Effector memory CD8-positive, alpha-beta T cell (primary cell): ENCODE data around the gene STBD1.
"Not testable (repeated sequence)": the region's sequence is repeated elsewhere in the genome, so short reads cannot be mapped to it uniquely, and the experiment has no call there.

Experiments used
- ATAC-seq: fragments of 150-1000 bp; cut with Tn5 transposase; replicated peaks from 2 replicates; pipeline ENCODE4 v1.10.0; 2021; ENCODE audit warnings: mild to moderate bottlenecking, moderate library complexity
- DNase-seq, 3 experiments: peaks; one replicate each; pipeline ENCODE4 v3.0.0; 2021
- H3K27ac Mint-ChIP-seq, 2 donors: one replicate each; pipeline ENCODE4 v1.8.0; 2022; ENCODE audit warnings: mild to moderate bottlenecking in 2 of 2, mixed read lengths in 2 of 2, moderate library complexity in 2 of 2
- H3K27me3 Mint-ChIP-seq, 2 donors: one replicate each; pipeline ENCODE4 v1.8.0; 2022; ENCODE audit warnings: mixed read lengths in 2 of 2
- H3K36me3 Mint-ChIP-seq: one replicate; pipeline ENCODE4 v1.8.0; 2022; ENCODE audit warnings: mild to moderate bottlenecking, moderate library complexity, mixed read lengths; ENCODE audit not compliant: insufficient read depth
- H3K4me1 Mint-ChIP-seq, 2 donors: one replicate each; pipeline ENCODE4 v1.8.0; 2022; ENCODE audit warnings: low read depth in 2 of 2, mixed read lengths in 2 of 2
- H3K4me3 Mint-ChIP-seq, 2 donors: one replicate each; pipeline ENCODE4 v1.8.0; 2022; ENCODE audit warnings: mild to moderate bottlenecking in 2 of 2, mixed read lengths in 2 of 2, moderate library complexity in 2 of 2
- H3K9me3 Mint-ChIP-seq, 2 donors: one replicate each; pipeline ENCODE4 v1.8.0; 2022; ENCODE audit warnings: mixed read lengths in 2 of 2

STBD1 gene

DNA sequence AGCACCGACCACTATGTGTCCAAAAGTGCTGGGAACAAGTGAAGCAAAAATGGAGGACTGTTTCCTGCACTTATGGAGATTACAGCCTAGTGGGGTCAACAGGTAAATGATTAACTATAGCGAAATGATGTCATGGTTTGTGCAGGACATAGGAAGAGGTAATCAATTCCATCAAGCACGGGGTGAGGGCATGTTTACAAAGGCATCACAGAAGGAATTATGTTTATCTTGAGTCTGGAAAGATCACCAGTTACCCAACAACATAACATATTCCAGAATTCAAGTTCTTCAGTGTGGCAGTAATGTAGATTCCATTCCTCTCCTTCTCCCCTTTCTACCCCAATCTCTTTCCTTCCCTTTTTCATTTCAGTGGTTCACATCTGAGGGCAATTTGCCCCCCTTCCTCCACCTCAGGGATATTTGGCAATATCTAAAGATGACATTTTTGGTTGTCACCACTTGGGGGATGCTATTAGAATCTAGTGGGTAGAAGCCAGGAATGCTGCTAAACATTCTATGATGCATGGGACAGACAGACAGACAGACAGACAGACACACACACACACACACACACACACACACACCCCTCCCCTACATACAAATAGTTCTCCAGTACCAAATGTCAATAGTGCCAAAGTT lies 30.9 kb upstream of the STBD1 start:
- H3K27ac Mint-ChIP-seq, result no peak overlapping the region
- H3K4me3 Mint-ChIP-seq, result no peak overlapping the region
- ATAC-seq (no peak), DNase-seq (no peak)
- peaks cover 42 to 44% of the 10 kb centered on the region in 2 donors for H3K27me3 Mint-ChIP-seq
- peaks cover 5 to 12% of the 10 kb centered on the region in 2 donors for H3K4me1 Mint-ChIP-seq
- H3K9me3 Mint-ChIP-seq, result no peaks in the 10 kb centered on the region
- no peaks in the 10 kb centered on the region for H3K36me3 Mint-ChIP-seq

DNA sequence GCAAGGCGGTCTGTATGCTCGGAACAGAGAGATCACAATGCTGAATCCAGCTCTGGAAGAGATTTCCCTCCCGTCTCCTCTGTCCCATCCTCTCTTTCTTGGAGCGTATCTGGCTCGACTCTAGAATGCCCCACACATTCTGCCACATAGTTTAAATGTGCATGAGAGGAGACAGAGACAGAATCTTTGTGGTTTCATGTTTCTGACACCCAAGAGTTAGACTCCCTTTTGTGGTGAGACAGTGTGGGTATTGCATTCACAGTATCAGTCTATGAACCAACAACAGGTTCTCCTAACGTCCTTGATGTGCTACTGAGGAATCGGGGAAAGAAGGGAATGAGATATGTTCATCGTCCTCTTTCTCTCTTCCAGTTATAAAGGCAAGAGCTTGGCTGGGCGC lies 29.7 kb upstream of the STBD1 start:
- DNase-seq (no peak), ATAC-seq (peak; percentile 80)
- Mint-ChIP-seq H3K27ac (no peak overlapping the region), H3K9me3 (no peaks in the 10 kb centered on the region), H3K27me3 (peaks cover 33 to 34% of the 10 kb centered on the region in 2 donors), H3K36me3 (no peaks in the 10 kb centered on the region), H3K4me1 (peaks cover 5 to 12% of the 10 kb centered on the region in 2 donors), H3K4me3 (peak overlapping the region; percentile 3 to 24)

DNA sequence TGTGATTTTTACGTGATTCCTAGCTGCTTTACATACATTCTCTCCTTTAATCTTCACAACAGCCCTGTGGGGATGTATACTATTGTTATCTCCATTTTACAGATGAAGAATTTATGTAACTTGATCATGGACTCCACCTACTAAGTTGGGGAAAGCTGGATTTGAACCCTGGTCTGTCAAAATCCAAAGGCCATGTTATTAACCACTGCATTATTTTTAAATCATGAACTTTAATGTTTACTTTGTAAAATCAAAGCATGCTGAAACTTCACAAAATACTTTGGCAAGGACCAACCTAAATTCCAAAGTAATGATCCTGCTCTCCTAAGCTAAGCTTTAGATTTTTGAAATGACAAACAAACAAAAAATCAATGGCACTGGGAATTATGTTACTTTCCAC lies 28.9 kb upstream of the STBD1 start:
- peaks cover 33 to 34% of the 10 kb centered on the region in 2 donors for H3K27me3 Mint-ChIP-seq
- DNase-seq (no peak), ATAC-seq (no peak)
- H3K27ac Mint-ChIP-seq, result no peak overlapping the region
- no peak overlapping the region for H3K4me3 Mint-ChIP-seq
- no peaks in the 10 kb centered on the region for H3K36me3 Mint-ChIP-seq
- H3K9me3 Mint-ChIP-seq, result no peaks in the 10 kb centered on the region
- H3K4me1 Mint-ChIP-seq, result peaks cover 5 to 12% of the 10 kb centered on the region in 2 donors

DNA sequence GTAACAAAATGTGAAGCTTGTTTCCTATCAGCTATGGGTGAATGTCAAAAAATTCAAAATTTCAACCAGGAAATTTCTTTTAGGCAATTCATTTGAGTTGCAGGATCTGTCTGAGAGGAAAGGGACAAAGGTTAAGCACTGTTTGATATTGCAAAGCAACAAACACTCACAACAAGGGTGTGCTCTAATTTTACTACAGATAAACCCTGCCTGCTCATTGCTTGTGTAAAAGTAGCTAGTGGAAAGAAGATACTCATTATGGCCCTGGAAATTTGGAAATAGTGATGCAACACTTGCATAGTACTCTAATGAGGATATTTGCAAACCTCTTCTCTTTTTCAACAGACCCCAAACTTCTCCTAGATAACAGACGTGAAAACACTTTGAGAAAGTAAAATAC lies 27.9 kb upstream of the STBD1 start:
- Mint-ChIP-seq H3K9me3 (no peaks in the 10 kb centered on the region), H3K36me3 (no peaks in the 10 kb centered on the region), H3K27ac (no peak overlapping the region)

DNA sequence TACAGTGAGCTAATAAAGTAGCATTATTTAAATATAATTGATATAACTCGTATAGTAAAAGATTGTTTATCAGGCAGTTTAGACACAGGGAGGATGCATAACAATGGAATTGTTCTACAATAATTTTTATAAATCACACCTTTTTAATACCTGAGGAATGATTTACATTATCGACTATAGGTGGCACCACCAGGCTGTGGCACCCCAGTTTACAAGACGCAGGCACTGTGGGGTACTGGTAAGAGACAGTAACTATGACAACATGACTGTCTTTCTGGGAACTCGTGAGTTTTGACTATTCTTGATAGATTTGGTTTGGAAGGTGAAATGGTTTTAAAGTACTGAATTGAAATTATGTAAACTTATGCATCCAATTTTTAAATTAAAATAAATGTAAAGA lies 27.1 kb upstream of the STBD1 start:
- no peak overlapping the region for H3K27ac Mint-ChIP-seq
- ATAC-seq (peak; percentile 27), DNase-seq (peak in 1 of 3 experiments; percentile 7)
- no peak overlapping the region for H3K4me3 Mint-ChIP-seq
- H3K27me3 Mint-ChIP-seq, result peaks cover 23 to 25% of the 10 kb centered on the region in 2 donors
- no peaks in the 10 kb centered on the region for H3K9me3 Mint-ChIP-seq
- H3K4me1 Mint-ChIP-seq, result peaks cover 5 to 12% of the 10 kb centered on the region in 2 donors
- H3K36me3 Mint-ChIP-seq, result no peaks in the 10 kb centered on the region

More for the DNA sequence above, 27.9 kb upstream of the STBD1 start:
- DNase-seq (no peak), ATAC-seq (no peak)
- Mint-ChIP-seq H3K4me1 (peaks cover 5 to 12% of the 10 kb centered on the region in 2 donors), H3K4me3 (no peak overlapping the region), H3K27me3 (peaks cover 25 to 32% of the 10 kb centered on the region in 2 donors)

DNA sequence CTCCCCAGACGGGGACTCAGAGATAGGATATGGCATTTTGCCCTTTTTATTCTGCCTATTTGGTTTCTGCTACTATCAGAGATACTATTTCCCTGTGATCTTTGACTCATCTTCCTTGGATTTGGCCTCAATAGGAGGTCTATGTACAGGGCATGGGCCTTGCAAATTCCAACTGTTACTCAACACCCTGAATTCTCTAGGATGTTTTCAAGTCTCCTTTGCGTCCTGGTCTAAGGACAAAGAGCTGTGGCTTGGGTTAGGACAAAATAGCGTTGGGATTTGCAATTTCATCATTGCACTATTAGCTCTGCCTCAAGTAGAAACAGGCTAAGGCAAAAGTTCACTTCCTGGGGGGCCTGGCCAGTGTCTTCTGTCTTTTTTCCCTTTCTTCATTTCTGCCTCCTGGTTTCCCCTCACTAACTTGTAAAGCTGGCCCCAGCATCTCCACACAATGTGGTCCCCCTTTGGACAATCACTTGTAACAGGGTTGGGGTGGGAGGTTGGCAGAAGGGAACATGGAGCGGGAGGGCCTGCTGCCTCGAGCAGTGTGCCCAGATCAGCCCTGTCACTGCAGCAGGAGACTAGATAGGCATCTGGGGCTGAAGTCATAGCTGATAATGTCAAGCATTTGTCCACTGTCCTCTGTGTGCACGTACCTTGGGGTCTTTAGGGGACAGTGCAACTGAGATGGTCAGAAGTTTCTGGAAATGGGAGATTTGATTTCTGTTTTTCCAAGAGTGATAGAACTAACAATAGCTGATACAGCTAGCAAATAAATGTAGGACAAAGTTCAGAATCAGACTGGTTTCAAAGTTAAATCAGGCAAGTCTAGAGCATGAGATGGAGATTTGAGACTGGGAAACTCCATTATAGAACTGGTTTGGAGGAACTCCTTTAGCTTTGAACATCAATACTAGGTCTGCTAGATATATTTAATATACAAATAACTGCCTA lies 25.8 kb upstream of the STBD1 start:
- H3K27ac Mint-ChIP-seq, result no peak overlapping the region
- DNase-seq (no peak), ATAC-seq (no peak)
- no peak overlapping the region for H3K4me3 Mint-ChIP-seq
- no peaks in the 10 kb centered on the region for H3K36me3 Mint-ChIP-seq
- no peaks in the 10 kb centered on the region for H3K9me3 Mint-ChIP-seq
- peaks cover 11 to 13% of the 10 kb centered on the region in 2 donors for H3K27me3 Mint-ChIP-seq
- peaks cover 5 to 12% of the 10 kb centered on the region in 2 donors for H3K4me1 Mint-ChIP-seq

DNA sequence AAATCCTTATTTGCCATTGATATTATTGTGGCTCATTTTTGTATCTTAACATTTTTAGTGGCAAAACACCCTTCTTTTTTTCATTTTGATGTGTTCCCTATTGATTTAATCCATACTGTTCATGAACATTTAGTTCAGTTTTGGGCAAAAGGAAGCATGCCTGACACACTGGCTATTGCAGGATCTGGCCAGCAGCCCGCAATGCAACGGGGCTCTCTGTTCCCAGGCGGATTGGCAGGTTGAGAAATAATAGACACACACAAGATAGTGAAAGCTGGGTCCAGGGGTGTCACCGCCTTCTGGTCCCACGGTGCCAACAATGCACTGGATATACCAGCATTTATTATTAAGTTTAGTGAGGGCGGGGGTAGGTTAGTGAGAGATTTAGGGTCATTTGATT lies 24.9 kb upstream of the STBD1 start:
- H3K4me1 Mint-ChIP-seq, H3K27me3 Mint-ChIP-seq, ATAC-seq, DNase-seq, H3K36me3 Mint-ChIP-seq, H3K9me3 Mint-ChIP-seq, H3K27ac Mint-ChIP-seq, H3K4me3 Mint-ChIP-seq: not testable (repeated sequence)

DNA sequence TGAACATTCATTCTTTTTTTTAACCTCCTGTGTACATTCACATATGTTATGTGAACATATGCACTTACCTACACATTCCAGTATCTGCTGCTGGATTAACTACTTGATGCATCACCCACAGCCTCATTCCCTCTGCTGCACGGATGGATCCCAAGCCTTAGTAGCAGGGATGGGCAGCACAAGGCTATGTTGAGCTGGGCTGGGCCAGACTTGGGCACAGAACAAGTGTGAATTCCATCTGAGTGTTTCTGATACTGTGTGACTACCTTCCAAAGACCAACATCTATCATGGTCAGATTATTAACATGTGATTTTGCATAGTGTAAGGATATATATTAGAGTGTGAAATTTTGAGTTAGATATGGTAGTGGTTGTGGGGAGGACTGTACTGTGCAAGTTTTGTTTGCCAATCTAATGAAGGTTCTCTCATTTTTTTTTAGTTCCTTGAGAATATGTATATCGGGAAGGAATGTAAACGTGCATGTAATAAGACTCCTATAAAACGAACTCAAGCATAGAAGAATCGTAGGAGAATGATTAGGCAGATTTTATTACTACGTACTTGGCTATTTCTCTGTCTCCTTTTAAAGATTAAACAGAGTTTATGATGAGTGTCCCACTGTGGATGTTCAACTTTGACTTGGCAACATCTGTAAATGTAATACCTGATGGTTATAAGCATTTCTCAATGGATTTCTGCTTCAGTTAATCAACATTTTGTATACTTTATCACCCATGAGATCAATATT lies 23.4 kb upstream of the STBD1 start:
- no peaks in the 10 kb centered on the region for H3K36me3 Mint-ChIP-seq
- no peak for ATAC-seq
- no peaks in the 10 kb centered on the region for H3K9me3 Mint-ChIP-seq

DNA sequence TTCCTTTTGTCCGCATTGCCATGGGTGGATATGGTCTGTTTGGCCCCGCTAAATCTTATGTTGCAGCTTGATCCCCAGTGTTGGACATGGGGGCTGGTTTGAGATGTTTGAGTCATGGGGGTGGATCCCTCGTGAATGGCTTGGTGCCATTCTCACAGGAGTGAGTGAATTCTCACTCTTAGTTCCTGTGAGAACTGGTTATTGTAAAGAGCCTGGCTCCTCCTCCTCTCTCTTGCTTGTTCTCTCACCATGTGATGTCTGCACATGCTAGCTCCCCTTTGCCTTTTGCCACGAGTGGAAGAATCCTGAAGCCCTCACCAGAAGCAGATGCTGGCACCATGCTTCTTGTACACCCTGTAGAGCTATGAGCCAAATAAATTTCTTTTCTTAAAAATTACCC lies 22.6 kb upstream of the STBD1 start:
- peak overlapping the region in 1 of 2 donors; percentile 29 for H3K27ac Mint-ChIP-seq
- DNase-seq (no peak), ATAC-seq (no peak)
- peaks cover 0 to 4% of the 10 kb centered on the region in 2 donors for H3K4me1 Mint-ChIP-seq
- no peaks in the 10 kb centered on the region for H3K9me3 Mint-ChIP-seq
- H3K27me3 Mint-ChIP-seq, result peaks cover 1 to 4% of the 10 kb centered on the region in 2 donors
- no peak overlapping the region for H3K4me3 Mint-ChIP-seq
- no peaks in the 10 kb centered on the region for H3K36me3 Mint-ChIP-seq

More for the DNA sequence above, 23.4 kb upstream of the STBD1 start:
- Mint-ChIP-seq H3K27me3 (no peaks in the 10 kb centered on the region), H3K4me1 (peaks cover 0 to 4% of the 10 kb centered on the region in 2 donors), H3K4me3 (no peak overlapping the region), H3K27ac (no peak overlapping the region)
- no peak for DNase-seq

DNA sequence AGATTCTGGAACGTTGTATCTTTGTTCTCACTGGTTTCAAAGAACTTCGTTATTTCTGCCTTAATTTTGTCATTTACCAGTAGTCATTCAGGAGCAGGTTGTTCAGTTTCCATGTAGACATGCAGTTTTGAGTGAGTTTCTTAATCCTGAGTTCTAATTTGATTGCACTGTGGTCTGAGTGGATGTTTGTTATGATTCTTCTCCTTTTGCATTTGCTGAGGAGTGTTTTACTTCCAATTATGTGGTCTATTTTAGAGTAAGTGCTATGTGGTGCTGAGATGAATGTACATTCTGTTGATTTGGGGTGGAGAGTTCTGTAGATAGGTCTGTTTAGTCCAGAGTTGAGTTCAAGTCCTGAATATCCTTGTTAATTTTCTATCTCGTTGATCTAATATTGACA lies 18.7 kb upstream of the STBD1 start:
- H3K4me3 Mint-ChIP-seq, H3K36me3 Mint-ChIP-seq, H3K4me1 Mint-ChIP-seq, H3K27ac Mint-ChIP-seq, DNase-seq, H3K9me3 Mint-ChIP-seq, ATAC-seq: not testable (repeated sequence)
- H3K27me3 Mint-ChIP-seq, result peaks cover 4 to 23% of the 10 kb centered on the region in 2 donors

DNA sequence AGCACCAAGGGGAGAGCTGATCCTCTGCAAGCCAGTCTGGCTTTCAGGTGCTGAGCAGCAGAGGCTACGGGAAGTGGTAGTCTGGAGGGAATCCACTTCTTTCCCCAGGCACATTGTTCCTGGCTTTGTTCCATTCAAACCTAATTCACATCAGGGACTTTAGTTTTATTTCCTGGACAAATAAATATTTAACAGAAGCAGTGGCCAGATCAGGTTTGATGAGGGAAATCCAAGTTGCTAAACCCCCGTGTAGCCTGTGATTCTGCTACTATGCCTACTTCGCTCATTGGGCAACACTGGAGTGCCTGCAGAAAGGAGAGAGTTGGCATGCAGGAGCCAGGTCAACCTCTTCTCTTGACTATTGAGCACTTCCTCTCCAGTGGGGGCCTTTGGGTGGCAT lies 13.8 kb upstream of the STBD1 start:
- Mint-ChIP-seq H3K4me1 (no peaks in the 10 kb centered on the region), H3K9me3 (no peaks in the 10 kb centered on the region), H3K27me3 (peaks cover 4 to 28% of the 10 kb centered on the region in 2 donors), H3K36me3 (no peaks in the 10 kb centered on the region), H3K4me3 (no peak overlapping the region), H3K27ac (no peak overlapping the region)
- DNase-seq, result no peak
- ATAC-seq, result no peak

DNA sequence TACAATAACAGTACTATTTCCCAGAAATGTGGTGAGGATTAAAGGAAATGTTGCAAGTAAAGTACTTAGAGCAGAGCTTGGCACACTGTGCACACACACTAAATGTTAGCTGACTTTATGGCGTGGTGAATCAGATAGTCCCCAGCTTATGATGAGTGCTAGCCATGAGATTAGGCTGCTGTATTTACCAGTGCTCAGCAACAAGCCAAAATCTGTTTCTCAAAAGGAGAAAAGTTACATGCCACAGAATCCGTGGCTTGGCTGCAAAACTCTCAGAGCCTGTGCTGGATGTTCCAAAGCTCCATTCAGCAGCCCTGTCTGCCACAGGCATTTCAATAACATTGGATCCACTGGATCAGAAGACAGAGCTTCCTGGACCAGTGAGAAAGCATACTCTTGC lies 12.8 kb upstream of the STBD1 start:
- no peaks in the 10 kb centered on the region for H3K36me3 Mint-ChIP-seq
- H3K9me3 Mint-ChIP-seq, result peaks cover 0 to 3% of the 10 kb centered on the region in 2 donors

DNA sequence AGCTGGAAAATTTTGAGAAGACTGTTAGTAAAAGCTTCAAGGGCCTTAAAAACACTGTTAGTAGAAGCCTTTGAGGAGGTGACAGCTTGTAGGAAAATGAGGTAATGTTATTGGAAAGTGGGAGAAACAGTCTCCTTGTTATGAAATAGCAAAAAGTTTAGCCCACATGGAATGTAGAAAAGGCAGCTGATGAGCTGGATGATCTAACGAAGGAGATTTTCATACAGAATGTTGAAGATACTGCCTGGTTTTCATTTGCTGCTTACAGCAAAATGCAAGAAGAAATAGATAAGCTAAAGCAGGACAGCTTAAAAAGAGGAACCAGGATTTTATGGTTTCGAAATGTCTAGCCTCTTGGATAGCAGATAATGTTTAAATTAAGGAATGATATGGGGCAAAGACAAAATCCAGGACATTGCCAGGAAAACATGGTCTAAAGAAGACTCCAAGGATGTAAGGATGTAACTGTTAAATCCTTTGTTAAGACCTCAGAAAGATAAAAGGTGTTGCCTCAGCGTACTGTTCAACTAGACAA lies 10.2 kb upstream of the STBD1 start:
- Mint-ChIP-seq H3K4me3 (no peak overlapping the region), H3K9me3 (peaks cover 0 to 3% of the 10 kb centered on the region in 2 donors), H3K27ac (no peak overlapping the region), H3K27me3 (peaks cover 0 to 9% of the 10 kb centered on the region in 2 donors), H3K36me3 (no peaks in the 10 kb centered on the region), H3K4me1 (peaks cover 4 to 7% of the 10 kb centered on the region in 2 donors)
- DNase-seq (no peak), ATAC-seq (no peak)

More for the DNA sequence above, 12.8 kb upstream of the STBD1 start:
- peaks cover 0 to 28% of the 10 kb centered on the region in 2 donors for H3K27me3 Mint-ChIP-seq
- no peak overlapping the region for H3K4me3 Mint-ChIP-seq
- no peaks in the 10 kb centered on the region for H3K4me1 Mint-ChIP-seq
- no peak overlapping the region for H3K27ac Mint-ChIP-seq
- ATAC-seq (no peak), DNase-seq (no peak)
